ENCODE results near the gene TNFAIP8.
"Not testable (repeated sequence)": the region's sequence is repeated elsewhere in the genome, so short reads cannot be mapped to it uniquely, and the experiment has no call there.

TNFAIP8 gene

GRCh38 chr5:119397518-119398380 is 41.9 kb downstream of the TNFAIP8 start:
- no peak for DNase-seq

GRCh38 chr5:119398727-119399466 is 43.1 kb downstream of the TNFAIP8 start:
- DNase-seq, result no peak

GRCh38 chr5:119400245-119400644 is 44.4 kb downstream of the TNFAIP8 start:
- DNase-seq, result no peak

GRCh38 chr5:119402081-119402480 is 46.3 kb downstream of the TNFAIP8 start:
- DNase-seq, result no peak

- DNase-seq, result no peak
Measured at GRCh38 chr5:119402555-119402954, 46.7 kb downstream of the TNFAIP8 start.

- no peak for DNase-seq
Measured at GRCh38 chr5:119404033-119404432, 48.2 kb downstream of the TNFAIP8 start.

- no peak for DNase-seq
Measured at GRCh38 chr5:119405419-119405818, 49.6 kb downstream of the TNFAIP8 start.

GRCh38 chr5:119406551-119407110 is 50.8 kb downstream of the TNFAIP8 start:
- DNase-seq, result no peak

- DNase-seq, result no peak
Measured at GRCh38 chr5:119409235-119409815, 53.5 kb downstream of the TNFAIP8 start.

GRCh38 chr5:119410448-119411159 is 54.8 kb downstream of the TNFAIP8 start:
- no peak for DNase-seq

- peak; percentile 6 for DNase-seq
Measured at GRCh38 chr5:119411361-119412278, 55.8 kb downstream of the TNFAIP8 start.

- DNase-seq, result no peak
Measured at GRCh38 chr5:119412279-119413227, 56.7 kb downstream of the TNFAIP8 start.

GRCh38 chr5:119414124-119414734 is 58.4 kb downstream of the TNFAIP8 start:
- not testable (repeated sequence) for DNase-seq

GRCh38 chr5:119417891-119418605 is 62.2 kb downstream of the TNFAIP8 start:
- DNase-seq, result no peak

- DNase-seq, result no peak
Measured at GRCh38 chr5:119418606-119419100, 62.8 kb downstream of the TNFAIP8 start.

GRCh38 chr5:119420169-119420568 is 64.3 kb downstream of the TNFAIP8 start:
- no peak for DNase-seq

- no peak for DNase-seq
Measured at GRCh38 chr5:119426057-119426456, 70.2 kb downstream of the TNFAIP8 start.

- no peak for DNase-seq
Measured at GRCh38 chr5:119427060-119427459, 71.2 kb downstream of the TNFAIP8 start.

GRCh38 chr5:119427596-119427995 is 71.8 kb downstream of the TNFAIP8 start:
- not testable (repeated sequence) for DNase-seq

Data from KG1 (cell line).